HG03159 (cell line): ENCODE results near the gene SDS.

ENCODE experiments used
- ATAC-seq: cut with Tn5 transposase; IDR thresholded peaks from one replicate; pipeline ENCODE4 v1.9.1; 2021; ENCODE audit warnings: mild to moderate bottlenecking, moderate library complexity; ENCODE audit not compliant: unreplicated experiment

SDS gene

DNA sequence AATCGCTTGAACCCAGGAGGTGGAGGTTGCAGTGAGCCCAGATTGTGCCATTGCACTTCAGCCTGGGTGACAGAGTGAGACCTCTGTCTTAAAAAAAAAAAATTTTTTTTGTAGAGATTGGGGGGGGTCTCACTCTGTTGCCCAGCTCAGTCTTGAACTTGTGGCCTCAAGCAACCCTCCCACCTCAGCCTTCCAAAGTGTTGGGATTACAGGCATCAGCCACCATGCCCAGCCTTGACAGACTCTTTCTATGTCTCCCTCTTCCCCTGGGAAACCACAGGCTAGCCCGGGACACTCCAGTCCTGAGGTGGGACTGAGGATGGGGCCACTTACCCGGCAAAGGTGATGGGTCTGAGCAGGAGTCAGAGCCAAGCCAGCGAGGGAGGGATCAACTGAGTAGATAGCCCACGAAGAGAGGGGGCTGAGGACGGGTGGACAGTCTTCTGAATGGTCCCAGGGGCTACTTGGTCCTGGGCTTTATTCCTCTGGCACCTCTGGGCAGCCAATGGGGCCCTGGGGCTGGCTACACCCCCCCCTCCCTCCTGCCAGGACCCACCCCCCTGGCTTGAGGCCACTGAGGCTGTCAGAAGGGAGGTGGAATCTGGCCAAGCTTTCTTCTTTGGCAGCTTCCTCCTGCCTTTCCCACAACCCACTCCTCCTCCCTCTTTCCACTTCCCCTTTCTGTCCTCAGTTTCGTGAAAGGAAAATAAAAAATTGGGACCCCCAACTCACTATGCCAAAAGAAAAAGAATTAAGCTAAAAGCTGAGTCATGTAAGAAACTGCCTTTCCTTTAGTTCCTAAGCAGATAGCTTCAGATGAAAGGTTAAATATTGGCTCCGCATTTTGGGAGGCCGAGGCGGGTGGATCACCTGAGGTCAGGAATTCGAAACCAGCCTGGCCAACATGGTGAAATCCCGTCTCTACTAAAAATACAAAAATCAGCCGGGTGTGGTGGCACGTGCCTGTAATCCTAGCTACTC is at the start of gene SDS:
Gene SDS (minus strand): TSS at position 453 of the 981 bp plus-strand sequence. CDS start 4,179 bp downstream, outside the sequence.
- ATAC-seq = no peak

GRCh38 chr12:113453330-113453729 is 49.6 kb upstream of the SDS start:
- ATAC-seq = no peak

DNA sequence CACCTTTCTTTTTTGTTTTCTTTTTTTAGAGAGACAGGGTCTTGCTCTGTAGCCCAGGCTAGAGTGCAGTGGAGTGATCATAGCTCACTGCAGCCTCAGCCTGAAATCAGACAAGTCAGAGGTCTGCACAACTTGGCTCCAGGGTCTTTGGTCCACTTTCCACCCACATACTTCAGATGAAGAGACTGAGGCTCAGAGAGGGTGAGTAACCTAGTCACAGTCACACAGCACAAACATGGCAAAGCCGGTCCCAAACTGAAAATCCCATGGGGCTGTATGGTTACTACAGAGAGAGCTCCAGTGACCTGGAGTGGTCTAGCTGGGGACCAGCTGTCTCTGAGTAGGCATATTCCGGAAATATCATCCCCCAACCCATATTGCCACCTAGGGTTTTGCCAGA is 48.8 kb upstream of the SDS start:
- ATAC-seq = no peak

DNA sequence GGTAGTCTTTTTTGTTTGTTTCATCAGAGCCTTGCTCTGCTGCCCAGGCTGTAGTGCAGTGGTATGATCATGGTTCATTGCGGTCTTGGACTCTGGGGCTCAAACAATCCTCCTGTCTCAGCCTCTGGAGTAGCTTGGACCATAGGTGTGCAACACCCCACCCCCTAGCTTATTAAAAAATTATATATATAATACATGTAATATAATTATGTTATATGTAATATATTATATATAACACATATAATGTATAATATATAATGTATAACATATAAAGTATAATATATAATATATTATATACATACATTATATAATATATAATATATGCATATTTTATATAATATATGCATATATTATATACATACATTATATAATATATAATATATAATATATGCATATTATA is 46.2 kb upstream of the SDS start:
- ATAC-seq = no peak

DNA sequence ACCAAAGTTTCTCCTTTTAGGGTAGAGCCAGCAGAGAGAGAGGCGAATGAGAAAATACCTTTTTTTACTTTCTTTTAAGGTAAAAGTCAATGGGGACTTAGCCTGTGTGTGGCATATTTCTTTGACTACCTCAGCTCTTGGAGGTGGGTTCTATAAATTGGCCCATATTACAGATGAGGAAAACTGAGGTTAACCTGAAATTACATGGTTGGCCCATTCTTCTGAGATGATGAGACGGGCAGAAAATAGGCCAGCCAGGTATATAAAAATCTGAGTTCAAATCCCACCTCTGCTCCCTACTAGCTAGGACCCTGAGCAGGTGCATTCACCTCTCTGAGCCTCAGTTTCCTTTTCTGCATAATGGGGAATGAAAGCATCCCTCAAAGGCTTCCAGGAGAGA is 45.6 kb upstream of the SDS start:
- ATAC-seq = no peak

- ATAC-seq = no peak
Measured at GRCh38 chr12:113448873-113449272, 45.2 kb upstream of the SDS start.

DNA sequence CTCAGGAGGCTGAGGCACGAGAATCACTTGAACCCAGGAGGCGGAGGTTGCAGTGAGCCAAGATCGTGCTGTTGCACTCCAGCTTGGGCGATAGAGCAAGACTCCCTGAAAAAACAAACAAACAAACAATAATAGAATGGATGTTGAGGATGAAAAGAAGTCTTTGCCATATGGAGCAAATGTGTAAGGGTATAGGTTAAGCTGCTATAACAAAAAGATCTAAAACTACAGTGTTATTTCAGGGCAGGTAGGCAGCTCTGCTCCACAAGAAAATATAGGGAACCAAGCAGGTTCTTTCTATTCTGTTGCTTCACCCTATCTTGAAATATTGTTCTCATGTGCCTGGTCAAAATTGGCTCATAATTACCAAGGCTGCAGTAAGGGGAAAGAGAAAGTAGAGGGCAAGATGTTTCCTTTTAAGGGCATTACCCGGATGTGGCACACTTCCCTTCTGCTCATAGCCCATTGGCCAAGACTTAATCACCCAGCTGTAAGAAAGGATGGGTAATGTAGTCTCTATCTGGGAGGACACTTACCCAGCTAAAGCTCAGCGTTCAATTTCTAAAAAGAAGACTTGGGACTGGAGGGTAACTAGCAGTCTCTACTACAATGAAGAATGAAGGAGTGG is 42.0 kb upstream of the SDS start:
- no peak for ATAC-seq

GRCh38 chr12:113443030-113443539 is 39.4 kb upstream of the SDS start:
- ATAC-seq = no peak

- ATAC-seq = no peak
Measured at GRCh38 chr12:113440947-113441782, 37.5 kb upstream of the SDS start.

DNA sequence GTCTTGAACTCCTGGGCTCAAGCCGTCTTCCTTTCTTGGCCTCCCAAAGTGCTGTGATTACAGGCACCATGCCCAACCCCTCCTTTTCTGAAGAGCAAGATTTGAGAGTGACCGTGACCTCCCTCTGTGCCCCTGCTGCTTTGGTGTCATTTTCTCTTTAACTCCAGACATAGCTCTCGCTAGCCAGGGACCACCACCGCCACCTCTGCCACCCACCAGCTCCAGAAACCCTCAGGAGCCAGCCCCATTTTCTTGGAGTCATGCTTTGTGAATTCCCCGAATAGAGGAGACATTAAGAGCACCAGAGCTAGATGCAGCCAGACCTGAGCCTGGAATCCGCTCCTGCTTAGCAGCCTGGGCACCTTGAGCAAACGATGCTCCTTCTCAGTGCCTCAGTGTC is 36.6 kb upstream of the SDS start:
- ATAC-seq = no peak

DNA sequence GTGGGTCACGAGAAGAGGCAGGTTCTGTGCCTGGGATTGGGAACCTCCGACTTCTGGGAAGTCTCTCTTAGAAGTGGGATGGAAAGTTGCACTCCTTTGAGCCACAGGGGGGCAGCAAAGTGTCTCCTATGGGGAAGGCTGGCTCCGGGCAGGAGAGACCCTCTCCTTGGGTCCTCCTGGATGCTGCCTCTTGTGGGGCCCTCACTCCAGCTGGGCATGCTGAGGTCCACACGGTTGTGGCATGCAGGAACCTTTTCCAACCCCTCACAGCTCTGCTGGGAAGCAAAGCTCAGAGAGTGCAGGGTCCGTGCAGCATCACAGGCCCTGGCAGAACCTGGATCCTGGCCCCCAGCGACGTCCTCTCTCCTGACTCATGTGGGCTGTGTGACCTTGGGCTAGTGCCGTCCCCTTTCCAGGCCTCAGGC is 35.9 kb upstream of the SDS start:
- ATAC-seq = no peak

DNA sequence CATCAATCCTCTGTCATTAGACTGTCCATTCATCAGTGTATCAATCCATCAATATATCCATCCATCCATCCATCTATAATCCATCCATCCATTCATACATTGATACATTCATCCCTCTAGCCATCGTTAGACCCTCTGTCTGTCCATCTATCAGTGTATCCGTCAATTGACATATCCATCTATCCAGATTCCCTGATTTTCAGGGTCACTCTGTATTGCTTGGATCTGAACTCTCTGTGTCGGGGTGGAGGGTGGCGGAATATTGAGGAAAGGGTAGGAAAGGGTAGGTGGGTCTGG is 35.6 kb upstream of the SDS start:
- no peak for ATAC-seq

DNA sequence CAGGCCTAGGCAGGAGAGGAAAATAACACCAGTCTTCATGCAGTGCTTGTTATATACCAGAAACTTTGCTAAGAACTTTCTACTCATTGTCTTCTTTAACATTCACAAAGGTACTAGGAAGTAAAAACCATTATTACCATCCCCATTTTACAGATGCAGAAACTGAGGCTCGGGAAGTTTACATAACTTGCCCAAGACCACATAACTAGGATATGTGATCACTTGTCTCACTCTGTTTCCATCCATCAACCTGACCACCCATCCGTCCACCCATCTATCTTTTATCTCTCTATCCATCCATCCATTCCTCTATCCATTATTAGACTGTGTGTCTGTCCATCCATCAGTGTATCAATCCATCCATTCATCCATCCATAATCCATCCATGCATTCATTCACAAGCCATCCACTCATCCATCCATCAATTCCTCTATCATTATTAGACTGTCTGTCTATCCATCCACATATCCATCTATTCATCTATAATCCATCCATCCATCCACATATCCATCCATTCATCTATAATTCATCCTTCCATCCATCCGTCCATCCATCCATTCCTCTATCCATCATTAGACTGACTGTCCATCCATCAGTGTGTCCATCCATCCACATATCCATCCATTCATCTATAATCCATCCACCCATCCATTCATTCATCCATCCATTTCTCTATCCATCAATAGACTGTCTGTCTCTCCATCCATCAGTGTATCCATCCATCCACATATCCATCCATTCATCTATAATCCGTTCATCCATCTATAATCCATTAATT is 35.0 kb upstream of the SDS start:
- no peak for ATAC-seq

DNA sequence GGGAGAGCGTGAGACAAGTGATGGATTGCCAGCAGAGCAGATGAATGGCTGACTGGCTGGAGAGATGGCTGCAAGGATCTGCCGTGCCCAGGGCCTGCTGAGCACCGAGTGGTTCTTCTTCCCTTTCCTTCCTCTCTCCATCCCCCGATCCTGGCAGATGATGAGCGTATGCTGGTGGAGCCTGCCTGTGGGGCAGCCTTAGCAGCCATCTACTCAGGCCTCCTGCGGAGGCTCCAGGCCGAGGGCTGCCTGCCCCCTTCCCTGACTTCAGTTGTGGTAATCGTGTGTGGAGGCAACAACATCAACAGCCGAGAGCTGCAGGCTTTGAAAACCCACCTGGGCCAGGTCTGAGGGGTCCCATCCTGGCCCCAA is 34.0 kb upstream of the SDS start:
- no peak for ATAC-seq

- no peak for ATAC-seq
Measured at GRCh38 chr12:113436993-113437728, 33.5 kb upstream of the SDS start.

- no peak for ATAC-seq
Measured at GRCh38 chr12:113436586-113436985, 32.9 kb upstream of the SDS start.

DNA sequence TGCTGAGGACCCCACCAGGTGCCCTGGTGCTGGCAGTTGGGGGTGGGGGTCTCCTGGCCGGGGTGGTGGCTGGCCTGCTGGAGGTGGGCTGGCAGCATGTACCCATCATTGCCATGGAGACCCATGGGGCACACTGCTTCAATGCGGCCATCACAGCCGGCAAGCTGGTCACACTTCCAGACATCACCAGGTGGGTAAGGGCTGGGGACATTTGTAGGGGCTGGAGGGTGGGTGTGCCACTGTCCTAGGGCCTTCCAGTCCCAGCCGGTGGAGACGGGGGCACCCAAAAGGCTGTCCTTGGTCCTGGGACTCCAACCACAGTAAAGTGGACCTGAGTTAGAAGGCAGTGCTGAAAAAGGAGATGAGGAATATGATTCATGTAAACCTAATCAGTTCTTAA is 31.7 kb upstream of the SDS start:
- ATAC-seq = no peak

DNA sequence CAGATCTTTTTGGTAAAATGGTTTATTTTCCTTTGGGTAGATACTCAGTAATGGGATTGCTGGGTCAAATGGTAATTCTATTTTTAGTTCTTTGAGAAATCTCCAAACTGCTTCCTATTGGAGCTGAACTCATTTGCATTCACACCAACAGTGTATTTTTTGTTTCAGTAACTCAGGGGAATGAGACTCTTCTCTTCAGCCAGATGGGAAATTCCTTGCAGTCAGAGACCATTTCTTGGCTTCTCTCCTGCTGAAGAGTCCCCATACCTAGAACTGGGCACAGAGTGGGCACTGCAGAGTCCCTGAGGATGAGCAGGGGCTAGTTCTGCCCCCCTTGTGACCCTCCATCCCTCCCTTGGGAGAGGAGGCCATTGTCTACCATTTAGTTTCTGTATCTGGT is 29.3 kb upstream of the SDS start:
- ATAC-seq = no peak

DNA sequence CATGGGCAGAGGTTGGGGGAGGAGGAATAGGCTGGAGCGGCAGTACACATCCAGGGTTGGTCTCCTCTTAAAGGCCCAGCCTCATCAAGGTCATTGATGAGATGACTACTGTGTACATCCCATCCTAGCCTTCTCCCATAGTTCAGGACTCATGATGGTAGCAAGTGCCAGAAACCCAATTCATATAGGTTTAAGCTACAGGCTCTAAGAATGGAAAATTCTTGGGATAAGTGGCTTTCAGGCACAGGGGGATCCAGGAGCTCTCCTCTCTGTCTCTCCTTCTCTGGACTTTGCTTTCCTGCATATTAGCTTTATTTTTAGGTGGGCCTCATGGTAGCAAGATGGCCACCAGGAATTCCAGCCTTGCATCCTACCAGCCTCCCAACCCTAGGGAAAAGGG is 24.8 kb upstream of the SDS start:
- no peak for ATAC-seq

DNA sequence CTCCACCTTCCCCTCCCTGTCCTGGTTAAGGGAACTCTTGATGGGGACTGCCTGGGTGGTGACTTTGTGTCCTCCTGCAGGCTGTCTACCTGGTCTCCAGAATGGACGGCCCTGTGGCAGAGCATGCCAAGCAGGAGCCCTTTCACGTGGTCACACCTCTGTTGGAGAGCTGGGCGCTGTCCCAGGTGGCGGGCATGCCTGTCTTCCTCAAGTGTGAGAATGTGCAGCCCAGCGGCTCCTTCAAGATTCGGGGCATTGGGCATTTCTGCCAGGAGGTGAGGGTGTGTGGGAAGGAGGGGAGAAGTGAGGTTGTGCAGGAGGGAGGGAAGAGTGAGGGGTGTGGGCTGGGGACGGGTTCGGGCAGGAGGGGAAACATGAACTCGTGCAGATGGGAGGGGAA is 24.2 kb upstream of the SDS start:
- ATAC-seq = no peak
